ENCODE measurements around the gene SPRR1A.

The SPRR1A gene

GRCh38 chr1:152959801-152960451, 24.0 kb upstream of the SPRR1A start:
- TF ChIP-seq, protein P1, sequence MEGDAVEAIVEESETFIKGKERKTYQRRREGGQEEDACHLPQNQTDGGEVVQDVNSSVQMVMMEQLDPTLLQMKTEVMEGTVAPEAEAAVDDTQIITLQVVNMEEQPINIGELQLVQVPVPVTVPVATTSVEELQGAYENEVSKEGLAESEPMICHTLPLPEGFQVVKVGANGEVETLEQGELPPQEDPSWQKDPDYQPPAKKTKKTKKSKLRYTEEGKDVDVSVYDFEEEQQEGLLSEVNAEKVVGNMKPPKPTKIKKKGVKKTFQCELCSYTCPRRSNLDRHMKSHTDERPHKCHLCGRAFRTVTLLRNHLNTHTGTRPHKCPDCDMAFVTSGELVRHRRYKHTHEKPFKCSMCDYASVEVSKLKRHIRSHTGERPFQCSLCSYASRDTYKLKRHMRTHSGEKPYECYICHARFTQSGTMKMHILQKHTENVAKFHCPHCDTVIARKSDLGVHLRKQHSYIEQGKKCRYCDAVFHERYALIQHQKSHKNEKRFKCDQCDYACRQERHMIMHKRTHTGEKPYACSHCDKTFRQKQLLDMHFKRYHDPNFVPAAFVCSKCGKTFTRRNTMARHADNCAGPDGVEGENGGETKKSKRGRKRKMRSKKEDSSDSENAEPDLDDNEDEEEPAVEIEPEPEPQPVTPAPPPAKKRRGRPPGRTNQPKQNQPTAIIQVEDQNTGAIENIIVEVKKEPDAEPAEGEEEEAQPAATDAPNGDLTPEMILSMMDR (IDR thresholded peaks at IDR 0.05; ENCODE audit: unreplicated experiment in 3 of 3): no peak
- Mint-ChIP-seq H3K4me3 (no peak overlapping the region), H3K27ac (no peak overlapping the region), H3K27me3 (ENCODE audit: low read depth) (no peaks in the 10 kb centered on the region), H3K36me3 (ENCODE audit: low read depth) (no peaks in the 10 kb centered on the region), H3K9me3 (no peaks in the 10 kb centered on the region), H3K4me1 (no peaks in the 10 kb centered on the region)

- no peaks in the 10 kb centered on the region for H3K4me1 Mint-ChIP-seq
- H3K9me3 Mint-ChIP-seq: no peaks in the 10 kb centered on the region
- H3K4me3 Mint-ChIP-seq: no peak overlapping the region
- H3K27ac Mint-ChIP-seq: no peak overlapping the region
- TF ChIP-seq, protein P1 (IDR thresholded peaks at IDR 0.05; ENCODE audit: unreplicated experiment in 3 of 3): no peak
- no peaks in the 10 kb centered on the region for H3K27me3 Mint-ChIP-seq (ENCODE audit: low read depth)
- no peaks in the 10 kb centered on the region for H3K36me3 Mint-ChIP-seq (ENCODE audit: low read depth)
Measured at GRCh38 chr1:152960452-152961044, 23.3 kb upstream of the SPRR1A start.

DNA sequence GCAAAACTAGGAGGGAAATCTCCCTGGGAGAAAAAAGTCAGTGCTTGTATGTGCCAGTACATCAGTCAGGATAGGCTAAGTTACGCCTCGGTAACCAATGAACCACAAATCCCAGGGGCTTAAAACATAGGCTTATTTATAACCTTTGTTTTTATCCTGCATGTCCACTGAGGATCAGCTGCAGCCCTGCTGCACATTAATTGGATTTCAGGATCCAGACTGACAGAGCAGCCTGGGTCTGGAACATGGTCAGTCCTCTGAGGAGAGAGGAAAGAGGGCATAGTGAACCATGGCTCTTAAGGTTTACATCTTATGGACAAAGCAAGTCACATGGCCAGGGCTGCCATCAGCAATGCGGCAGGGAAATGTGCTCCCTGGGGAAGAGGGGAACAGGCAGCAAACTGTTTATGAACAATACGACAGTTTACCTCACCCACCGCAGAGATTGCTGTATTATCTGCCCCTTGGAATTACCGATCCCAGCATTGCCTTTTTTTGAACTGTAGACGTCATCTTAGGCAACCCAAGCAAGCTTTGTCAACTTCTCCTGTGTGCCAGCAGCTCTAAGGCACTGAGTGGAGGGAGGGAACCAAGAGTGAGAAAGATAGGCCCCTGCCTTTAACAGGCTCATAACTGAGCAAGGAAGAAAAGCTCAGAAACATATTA, 22.5 kb upstream of the SPRR1A start:
- TF ChIP-seq, protein P1 (IDR thresholded peaks at IDR 0.05; ENCODE audit: unreplicated experiment in 3 of 3): no peak
- no peak overlapping the region for H3K4me3 Mint-ChIP-seq
- no peaks in the 10 kb centered on the region for H3K27me3 Mint-ChIP-seq (ENCODE audit: low read depth)
- H3K27ac Mint-ChIP-seq: no peak overlapping the region
- H3K36me3 Mint-ChIP-seq (ENCODE audit: low read depth): no peaks in the 10 kb centered on the region
- H3K4me1 Mint-ChIP-seq: no peaks in the 10 kb centered on the region
- H3K9me3 Mint-ChIP-seq: no peaks in the 10 kb centered on the region

- H3K27ac Mint-ChIP-seq: no peak overlapping the region
- H3K36me3 Mint-ChIP-seq (ENCODE audit: low read depth): no peaks in the 10 kb centered on the region
- H3K9me3 Mint-ChIP-seq: no peaks in the 10 kb centered on the region
- no peaks in the 10 kb centered on the region for H3K4me1 Mint-ChIP-seq
- TF ChIP-seq, protein P1 (IDR thresholded peaks at IDR 0.05; ENCODE audit: unreplicated experiment in 3 of 3): no peak
- H3K4me3 Mint-ChIP-seq: no peak overlapping the region
- no peaks in the 10 kb centered on the region for H3K27me3 Mint-ChIP-seq (ENCODE audit: low read depth)
Measured at GRCh38 chr1:152962876-152963415, 20.9 kb upstream of the SPRR1A start.

- Mint-ChIP-seq H3K4me3 (no peak overlapping the region), H3K36me3 (ENCODE audit: low read depth) (no peaks in the 10 kb centered on the region), H3K27ac (no peak overlapping the region), H3K4me1 (no peaks in the 10 kb centered on the region), H3K27me3 (ENCODE audit: low read depth) (no peaks in the 10 kb centered on the region), H3K9me3 (no peaks in the 10 kb centered on the region)
- TF ChIP-seq, protein P1 (IDR thresholded peaks at IDR 0.05; ENCODE audit: unreplicated experiment in 3 of 3): no peak
Measured at GRCh38 chr1:152964536-152964935, 19.3 kb upstream of the SPRR1A start.

Data from nephron (organoid).